Cardiac muscle cell (in vitro differentiated cells and primary cell): ENCODE results near the gene GPT2. TPM values are rescaled to one million over a fixed set of nuclear protein-coding genes. Genes with fewer than 3 reads are reported as not detected.

Source experiments
- DNase-seq, 2 donors: peaks; one replicate each; pipeline versions ENCODE4 v3.0.0 to v3.0.0-alpha.2; 2010 to 2017; ENCODE audit warnings: low read depth in 1 of 2, low spot score in 1 of 2
- H3K27ac ChIP-seq: fragments of 200-600 bp; sonication (generic); 2 replicates; pipeline ENCODE4 v1.5.1; 2016
- H3K27me3 ChIP-seq: fragments of 200-600 bp; sonication (generic); 2 replicates; pipeline ENCODE4 v1.6.0; 2016; ENCODE audit warnings: control low read depth
- H3K36me3 ChIP-seq: fragments of 200-600 bp; sonication (generic); 2 replicates; pipeline ENCODE4 v1.5.1; 2016; ENCODE audit warnings: control low read depth
- H3K4me1 ChIP-seq: fragments of 200-600 bp; sonication (generic); 2 replicates; pipeline ENCODE4 v1.8.1; 2017; ENCODE audit warnings: low read depth, mild to moderate bottlenecking, mixed run types
- H3K4me3 ChIP-seq: fragments of 200-600 bp; sonication (generic); 2 replicates; pipeline ENCODE4 v1.5.1; 2016; ENCODE audit warnings: mild to moderate bottlenecking
- H3K9me3 ChIP-seq: fragments of 200-600 bp; sonication (generic); 2 replicates; pipeline ENCODE4 v1.5.1; 2017; ENCODE audit warnings: low read depth, mild to moderate bottlenecking, control low read depth
- polyA plus RNA-seq: library from polyadenylated mRNA; unstranded; fragments of >200 nt; fragmentation: Nextera tagmentation; extraction: Ambion mirVana; gene quantifications from 2 replicates; pipeline ENCODE4 v1.2.1, GENCODE V29; 2016
- total RNA-seq: library from RNA; depleted of rRNA; stranded (reverse); fragments of >200 nt; gene quantifications from 2 replicates; pipeline ENCODE4 v1.2.3, GENCODE V29; 2016
- TF ChIP-seq, protein P1 (sequence below): IDR thresholded peaks from 2 replicates; pipeline ENCODE4 v1.5.1; 2012; ENCODE audit warnings: low read depth, mild to moderate bottlenecking, low read length

Gene GPT2
- total and polyA plus RNA-seq, 2 experiments from 2014 or later, result 35.4 to 36.6 TPM

DNA sequence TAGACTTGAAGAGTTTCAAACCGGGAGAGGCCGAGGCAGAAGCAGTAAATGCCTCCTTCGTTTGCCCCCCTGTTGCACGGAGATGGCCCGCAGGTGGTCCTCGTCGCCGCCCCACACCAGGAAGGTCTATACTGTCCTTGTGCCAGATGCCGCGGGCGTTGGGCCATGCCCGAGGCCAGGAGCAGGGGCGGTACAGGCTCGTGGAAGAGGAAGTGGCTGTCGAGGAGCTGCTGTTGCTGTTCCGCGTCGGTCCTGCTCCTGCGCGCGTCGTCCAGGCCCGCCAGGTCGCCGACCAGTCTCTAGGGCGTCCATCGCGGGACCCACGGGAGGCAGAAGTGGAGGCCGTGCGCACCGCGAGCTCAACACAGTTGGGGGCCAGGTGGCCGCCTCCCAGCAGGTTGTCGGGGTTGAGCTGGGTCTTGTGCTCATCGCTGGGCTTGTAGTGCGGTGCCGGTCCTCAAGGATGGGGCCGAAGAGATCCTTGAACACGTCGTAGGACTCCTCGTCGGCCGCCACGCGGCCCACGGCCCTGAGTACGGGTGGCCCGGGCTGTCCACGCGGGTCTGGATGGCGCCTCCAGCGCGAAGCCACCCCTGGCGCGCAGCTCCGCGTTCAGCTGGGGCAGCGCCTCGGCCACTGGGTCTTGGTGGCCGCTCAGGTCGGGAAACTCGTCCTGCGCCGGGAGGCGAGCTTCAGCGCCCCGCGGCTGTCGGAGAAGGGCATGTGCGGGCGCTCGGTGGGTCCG is 40.1 kb upstream of the GPT2 start:
- H3K27ac ChIP-seq, result no peak overlapping the region
- H3K36me3 ChIP-seq, result no peaks in the 10 kb centered on the region
- DNase-seq, result no peak
- no peaks in the 10 kb centered on the region for H3K27me3 ChIP-seq
- H3K9me3 ChIP-seq, result no peaks in the 10 kb centered on the region
- no peak overlapping the region for H3K4me3 ChIP-seq
- TF ChIP-seq, protein P1, sequence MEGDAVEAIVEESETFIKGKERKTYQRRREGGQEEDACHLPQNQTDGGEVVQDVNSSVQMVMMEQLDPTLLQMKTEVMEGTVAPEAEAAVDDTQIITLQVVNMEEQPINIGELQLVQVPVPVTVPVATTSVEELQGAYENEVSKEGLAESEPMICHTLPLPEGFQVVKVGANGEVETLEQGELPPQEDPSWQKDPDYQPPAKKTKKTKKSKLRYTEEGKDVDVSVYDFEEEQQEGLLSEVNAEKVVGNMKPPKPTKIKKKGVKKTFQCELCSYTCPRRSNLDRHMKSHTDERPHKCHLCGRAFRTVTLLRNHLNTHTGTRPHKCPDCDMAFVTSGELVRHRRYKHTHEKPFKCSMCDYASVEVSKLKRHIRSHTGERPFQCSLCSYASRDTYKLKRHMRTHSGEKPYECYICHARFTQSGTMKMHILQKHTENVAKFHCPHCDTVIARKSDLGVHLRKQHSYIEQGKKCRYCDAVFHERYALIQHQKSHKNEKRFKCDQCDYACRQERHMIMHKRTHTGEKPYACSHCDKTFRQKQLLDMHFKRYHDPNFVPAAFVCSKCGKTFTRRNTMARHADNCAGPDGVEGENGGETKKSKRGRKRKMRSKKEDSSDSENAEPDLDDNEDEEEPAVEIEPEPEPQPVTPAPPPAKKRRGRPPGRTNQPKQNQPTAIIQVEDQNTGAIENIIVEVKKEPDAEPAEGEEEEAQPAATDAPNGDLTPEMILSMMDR, result no peak
- H3K4me1 ChIP-seq, result no peaks in the 10 kb centered on the region

DNA sequence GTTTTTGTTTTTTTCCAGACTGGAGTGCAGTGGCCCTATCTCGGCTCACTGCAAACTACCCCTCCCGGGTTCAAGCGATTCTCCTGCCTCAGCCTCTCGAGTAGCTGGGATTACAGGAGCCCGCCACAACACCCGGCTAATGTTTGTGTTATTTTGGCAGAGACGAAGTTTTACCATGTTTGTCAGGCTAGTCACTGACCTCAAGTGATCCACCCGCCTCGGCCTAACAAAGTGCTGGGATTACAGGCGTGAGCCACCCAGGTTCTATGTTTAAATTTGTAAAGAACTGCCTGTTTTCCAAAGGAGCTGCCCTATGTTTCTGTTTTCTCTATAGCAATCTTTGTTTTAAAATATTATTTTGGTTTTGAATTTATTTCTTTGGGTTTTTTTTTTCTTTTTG is 39.4 kb upstream of the GPT2 start:
- Histone ChIP-seq H3K36me3 (no peaks in the 10 kb centered on the region), H3K4me1 (no peaks in the 10 kb centered on the region), H3K4me3 (no peak overlapping the region), H3K27me3 (no peaks in the 10 kb centered on the region), H3K9me3 (no peaks in the 10 kb centered on the region), H3K27ac (no peak overlapping the region)
- TF ChIP-seq, protein P1, result no peak
- DNase-seq, result no peak

DNA sequence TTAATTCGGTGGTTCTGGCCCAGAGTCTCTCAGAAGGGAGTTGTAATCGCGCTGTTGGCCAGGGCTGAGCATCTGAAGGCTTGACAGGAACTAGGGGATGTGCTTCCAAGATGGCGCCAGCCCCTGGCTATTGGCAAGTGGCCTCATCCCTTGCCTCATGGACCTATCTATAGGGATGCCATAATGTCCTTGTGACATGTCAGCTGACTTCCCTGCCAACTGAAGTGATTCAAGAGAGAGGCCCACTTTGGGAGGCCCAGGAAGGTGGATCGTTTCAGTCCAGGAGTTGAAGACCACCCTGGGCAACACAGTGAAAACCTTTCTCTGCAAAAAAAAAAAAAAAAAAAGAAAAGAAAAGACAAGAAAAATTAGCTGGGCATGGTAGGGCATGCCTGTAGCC is 38.2 kb upstream of the GPT2 start:
- H3K4me1 ChIP-seq, result no peaks in the 10 kb centered on the region
- H3K27ac ChIP-seq, result no peak overlapping the region
- no peaks in the 10 kb centered on the region for H3K9me3 ChIP-seq
- H3K27me3 ChIP-seq, result no peaks in the 10 kb centered on the region
- H3K4me3 ChIP-seq, result no peak overlapping the region
- TF ChIP-seq, protein P1, result no peak
- no peaks in the 10 kb centered on the region for H3K36me3 ChIP-seq
- no peak for DNase-seq

- H3K36me3 ChIP-seq, result no peaks in the 10 kb centered on the region
- no peaks in the 10 kb centered on the region for H3K4me1 ChIP-seq
- no peaks in the 10 kb centered on the region for H3K27me3 ChIP-seq
- TF ChIP-seq, protein P1, result no peak
- no peak for DNase-seq
- no peak overlapping the region for H3K4me3 ChIP-seq
- H3K27ac ChIP-seq, result no peak overlapping the region
- H3K9me3 ChIP-seq, result no peaks in the 10 kb centered on the region
Measured at GRCh38 chr16:46848768-46849764, 35.1 kb upstream of the GPT2 start.

GRCh38 chr16:46850619-46851555 is 33.3 kb upstream of the GPT2 start:
- TF ChIP-seq, protein P1, result no peak

More at GRCh38 chr16:46850619-46851555, 33.3 kb upstream of the GPT2 start:
- no peaks in the 10 kb centered on the region for H3K36me3 ChIP-seq
- no peaks in the 10 kb centered on the region for H3K27me3 ChIP-seq
- no peak for DNase-seq
- H3K4me1 ChIP-seq, result no peaks in the 10 kb centered on the region
- H3K27ac ChIP-seq, result no peak overlapping the region
- no peaks in the 10 kb centered on the region for H3K9me3 ChIP-seq
- H3K4me3 ChIP-seq, result no peak overlapping the region
